ENCODE data around the gene SLC32A1. TPM values are rescaled to one million over a fixed set of nuclear protein-coding genes. Genes with fewer than 3 reads are reported as not detected.

The SLC32A1 gene, protein sequence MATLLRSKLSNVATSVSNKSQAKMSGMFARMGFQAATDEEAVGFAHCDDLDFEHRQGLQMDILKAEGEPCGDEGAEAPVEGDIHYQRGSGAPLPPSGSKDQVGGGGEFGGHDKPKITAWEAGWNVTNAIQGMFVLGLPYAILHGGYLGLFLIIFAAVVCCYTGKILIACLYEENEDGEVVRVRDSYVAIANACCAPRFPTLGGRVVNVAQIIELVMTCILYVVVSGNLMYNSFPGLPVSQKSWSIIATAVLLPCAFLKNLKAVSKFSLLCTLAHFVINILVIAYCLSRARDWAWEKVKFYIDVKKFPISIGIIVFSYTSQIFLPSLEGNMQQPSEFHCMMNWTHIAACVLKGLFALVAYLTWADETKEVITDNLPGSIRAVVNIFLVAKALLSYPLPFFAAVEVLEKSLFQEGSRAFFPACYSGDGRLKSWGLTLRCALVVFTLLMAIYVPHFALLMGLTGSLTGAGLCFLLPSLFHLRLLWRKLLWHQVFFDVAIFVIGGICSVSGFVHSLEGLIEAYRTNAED
- not detected in 2 replicates for total RNA-seq
- polyA plus RNA-seq, result not detected in 2 replicates

DNA sequence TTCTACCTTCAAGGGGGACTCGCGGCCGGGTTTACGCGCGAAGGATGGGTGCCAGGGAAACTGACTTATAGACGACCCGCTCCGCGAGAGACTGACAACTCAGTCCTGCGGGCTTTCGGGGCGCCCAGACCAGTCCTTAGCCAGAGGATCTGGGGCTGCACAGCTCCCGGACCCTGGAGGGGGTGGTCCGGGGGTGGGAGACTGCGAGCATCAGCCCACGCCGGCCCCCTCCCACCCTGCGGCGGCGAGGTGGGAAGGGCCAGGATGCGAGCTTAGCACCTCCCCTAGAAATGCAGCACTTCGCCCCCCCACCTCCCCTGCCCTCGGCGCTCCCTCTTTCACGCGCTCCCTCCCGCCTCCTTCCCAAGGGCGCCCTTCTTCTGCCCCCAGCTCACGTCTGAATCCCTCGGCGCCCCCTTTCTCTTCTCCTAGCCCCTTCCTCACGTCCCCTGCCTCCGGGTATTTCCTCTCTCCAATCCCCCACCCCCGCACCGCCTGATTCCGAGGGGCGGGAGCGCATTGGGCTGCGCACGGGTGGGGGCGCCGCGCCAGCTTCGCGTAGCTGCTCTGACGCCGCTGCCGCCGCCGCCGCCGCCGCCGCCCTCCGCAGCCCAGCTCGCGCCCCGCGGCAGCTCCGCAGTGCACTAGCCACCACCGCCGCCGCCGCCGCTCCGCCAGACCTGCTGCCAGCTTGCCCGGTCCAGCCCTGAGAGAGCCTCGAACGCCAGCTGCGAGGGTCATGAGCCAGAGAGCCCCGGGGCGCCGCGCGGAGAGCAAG is at the start of gene SLC32A1:
SLC32A1 (plus strand) TSS at position 639 of the 778 bp plus-strand sequence. CDS start 239 bp downstream, outside the sequence.
- TF ChIP-seq, protein P1, sequence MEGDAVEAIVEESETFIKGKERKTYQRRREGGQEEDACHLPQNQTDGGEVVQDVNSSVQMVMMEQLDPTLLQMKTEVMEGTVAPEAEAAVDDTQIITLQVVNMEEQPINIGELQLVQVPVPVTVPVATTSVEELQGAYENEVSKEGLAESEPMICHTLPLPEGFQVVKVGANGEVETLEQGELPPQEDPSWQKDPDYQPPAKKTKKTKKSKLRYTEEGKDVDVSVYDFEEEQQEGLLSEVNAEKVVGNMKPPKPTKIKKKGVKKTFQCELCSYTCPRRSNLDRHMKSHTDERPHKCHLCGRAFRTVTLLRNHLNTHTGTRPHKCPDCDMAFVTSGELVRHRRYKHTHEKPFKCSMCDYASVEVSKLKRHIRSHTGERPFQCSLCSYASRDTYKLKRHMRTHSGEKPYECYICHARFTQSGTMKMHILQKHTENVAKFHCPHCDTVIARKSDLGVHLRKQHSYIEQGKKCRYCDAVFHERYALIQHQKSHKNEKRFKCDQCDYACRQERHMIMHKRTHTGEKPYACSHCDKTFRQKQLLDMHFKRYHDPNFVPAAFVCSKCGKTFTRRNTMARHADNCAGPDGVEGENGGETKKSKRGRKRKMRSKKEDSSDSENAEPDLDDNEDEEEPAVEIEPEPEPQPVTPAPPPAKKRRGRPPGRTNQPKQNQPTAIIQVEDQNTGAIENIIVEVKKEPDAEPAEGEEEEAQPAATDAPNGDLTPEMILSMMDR (IDR thresholded peaks at IDR 0.05; ENCODE audit: low read depth, low read length), result no peak
- Histone ChIP-seq H3K4me3 (peak within 1 kb of the TSS; percentile 6), H3K9me3 (ENCODE audit: low read depth) (no peaks in the 10 kb centered on the region), H3K27ac (no peak within 1 kb of the TSS), H3K4me1 (ENCODE audit: low read depth) (no peaks in the 10 kb centered on the region), H3K27me3 (peaks cover 100% of the 10 kb centered on the region), H3K36me3 (no peaks in the 10 kb centered on the region)
- no peak for DNase-seq (ENCODE audit: low read depth in 1 of 2, low spot score in 1 of 2)

DNA sequence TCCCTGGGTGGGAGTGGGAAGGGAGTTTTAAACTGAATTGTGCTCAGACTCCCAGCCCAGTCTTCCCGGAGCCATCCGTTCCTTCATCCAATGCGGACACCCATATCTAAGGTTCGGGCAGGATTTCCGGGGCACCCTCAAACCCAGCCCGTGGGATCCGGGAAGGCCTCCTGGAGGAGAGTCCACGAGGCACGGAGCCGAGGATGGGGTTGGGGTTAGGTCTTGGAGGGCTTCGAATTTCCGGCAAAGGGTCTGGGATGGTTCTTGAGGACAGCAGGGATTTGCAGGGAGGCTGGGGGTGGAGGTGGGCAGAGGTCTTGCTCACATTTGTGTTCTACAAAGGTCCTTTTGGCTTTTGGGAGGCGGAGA is 49.5 kb upstream of the SLC32A1 start:
- no peak overlapping the region for H3K27ac ChIP-seq
- H3K27me3 ChIP-seq, result peaks cover 21% of the 10 kb centered on the region
- peak overlapping the region; percentile 63 for H3K4me3 ChIP-seq
- TF ChIP-seq, protein P1 (IDR thresholded peaks at IDR 0.05; ENCODE audit: low read depth, low read length), result no peak
- no peaks in the 10 kb centered on the region for H3K36me3 ChIP-seq
- H3K9me3 ChIP-seq (ENCODE audit: low read depth), result no peaks in the 10 kb centered on the region
- peaks cover 4% of the 10 kb centered on the region for H3K4me1 ChIP-seq (ENCODE audit: low read depth)
- DNase-seq (ENCODE audit: low read depth in 1 of 2, low spot score in 1 of 2), result no peak

DNA sequence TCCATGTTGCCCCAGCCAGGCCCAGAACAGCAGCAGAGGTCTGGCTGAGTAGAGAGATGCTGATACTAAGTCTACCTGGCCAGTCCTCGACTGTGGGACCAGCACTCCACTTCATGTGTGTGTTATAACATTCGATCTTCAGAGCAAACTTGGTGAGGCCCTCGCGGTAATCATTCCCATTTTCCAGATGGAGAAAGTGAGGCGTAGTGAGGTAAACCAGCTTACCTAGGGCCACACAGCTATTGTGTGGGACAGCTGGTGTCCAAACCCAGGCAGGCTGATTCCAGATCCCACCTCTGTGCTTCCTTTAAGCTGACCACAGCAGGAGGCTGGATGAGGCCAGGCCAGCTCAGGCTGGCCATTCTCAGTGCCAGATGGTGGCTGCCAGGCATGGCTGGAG is 47.7 kb upstream of the SLC32A1 start:
- DNase-seq (ENCODE audit: low read depth in 1 of 2, low spot score in 1 of 2), result no peak
- H3K27me3 ChIP-seq, result peaks cover 21% of the 10 kb centered on the region
- no peaks in the 10 kb centered on the region for H3K36me3 ChIP-seq
- H3K4me3 ChIP-seq, result no peak overlapping the region
- H3K9me3 ChIP-seq (ENCODE audit: low read depth), result no peaks in the 10 kb centered on the region
- no peak overlapping the region for H3K27ac ChIP-seq
- H3K4me1 ChIP-seq (ENCODE audit: low read depth), result peaks cover 4% of the 10 kb centered on the region
- TF ChIP-seq, protein P1 (IDR thresholded peaks at IDR 0.05; ENCODE audit: low read depth, low read length), result no peak

DNA sequence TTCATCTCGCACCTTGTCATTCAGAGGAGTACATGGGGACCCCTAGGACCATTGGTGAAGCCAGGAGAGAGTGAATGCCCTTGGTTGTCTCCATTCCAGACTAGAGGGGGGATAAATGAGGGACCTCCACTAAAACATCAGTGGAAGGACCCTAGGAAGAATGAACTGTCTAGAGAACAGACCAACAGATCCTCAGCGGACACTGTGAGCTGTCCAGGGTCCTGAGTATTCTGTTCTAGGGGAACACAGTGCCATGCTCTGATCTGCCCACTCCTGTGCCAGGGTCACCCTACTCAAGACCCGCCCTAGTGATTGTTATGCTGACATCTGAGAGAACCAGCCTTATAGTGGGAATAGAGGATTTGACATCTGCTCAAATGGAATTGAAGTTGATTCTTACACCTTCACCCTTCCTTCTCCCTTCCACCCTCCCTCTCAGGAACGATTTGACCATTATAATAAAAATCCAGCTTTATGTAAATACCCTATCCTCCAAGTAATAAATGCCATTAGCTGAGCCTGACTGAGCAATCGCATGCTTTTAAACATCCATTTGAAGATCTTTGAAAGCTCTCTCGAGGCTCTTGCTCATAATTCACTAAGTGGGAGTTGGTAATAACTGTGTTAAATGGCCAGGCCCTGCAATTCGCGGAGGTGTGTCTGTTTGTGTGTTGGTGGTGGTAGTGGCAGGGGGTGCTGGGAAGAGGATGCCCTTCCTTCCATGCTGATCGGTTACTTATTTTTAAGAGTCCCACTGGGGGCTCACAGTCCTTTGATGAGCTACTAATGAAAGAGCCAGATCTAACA is 43.6 kb upstream of the SLC32A1 start:
- peak; percentile 48 to 88 for DNase-seq (ENCODE audit: low read depth in 1 of 2, low spot score in 1 of 2)
- H3K9me3 ChIP-seq (ENCODE audit: low read depth), result no peaks in the 10 kb centered on the region
- TF ChIP-seq, protein P1 (IDR thresholded peaks at IDR 0.05; ENCODE audit: low read depth, low read length), result no peak
- H3K4me1 ChIP-seq (ENCODE audit: low read depth), result no peaks in the 10 kb centered on the region
- no peaks in the 10 kb centered on the region for H3K36me3 ChIP-seq
- no peak overlapping the region for H3K4me3 ChIP-seq
- H3K27me3 ChIP-seq, result peaks cover 35% of the 10 kb centered on the region
- no peak overlapping the region for H3K27ac ChIP-seq

DNA sequence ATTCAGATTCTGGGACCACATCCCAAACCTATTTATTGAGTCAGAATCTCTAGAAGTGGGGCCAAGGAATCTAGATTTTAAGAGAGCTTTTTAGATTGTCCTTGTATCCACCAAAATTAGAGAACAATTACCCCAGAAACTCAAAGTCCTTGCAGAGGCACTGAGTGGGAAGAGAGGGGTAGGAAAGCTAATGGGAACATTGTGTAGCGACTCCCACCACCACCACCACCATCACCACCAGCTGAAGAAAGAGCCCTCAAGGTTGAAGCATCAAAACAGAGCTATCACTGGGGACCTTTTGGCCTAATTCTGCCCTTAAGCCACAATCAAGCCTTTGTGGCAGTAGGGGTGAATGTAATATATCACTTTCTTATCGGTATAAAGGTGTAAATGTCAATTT is 39.0 kb upstream of the SLC32A1 start:
- TF ChIP-seq, protein P1 (IDR thresholded peaks at IDR 0.05; ENCODE audit: low read depth, low read length), result no peak
- no peak overlapping the region for H3K27ac ChIP-seq
- DNase-seq (ENCODE audit: low read depth in 1 of 2, low spot score in 1 of 2), result no peak
- no peaks in the 10 kb centered on the region for H3K4me1 ChIP-seq (ENCODE audit: low read depth)
- H3K36me3 ChIP-seq, result no peaks in the 10 kb centered on the region
- H3K4me3 ChIP-seq, result no peak overlapping the region
- peaks cover 44% of the 10 kb centered on the region for H3K27me3 ChIP-seq
- no peaks in the 10 kb centered on the region for H3K9me3 ChIP-seq (ENCODE audit: low read depth)

Data from cardiac muscle cell (in vitro differentiated cells and primary cell).